GM15510 (cell line): ENCODE results near the gene TSPYL2.

Experiments
- POLR2A ChIP-seq: IDR thresholded peaks from 3 replicates; pipeline ENCODE4 v1.6.1; 2011; ENCODE audit warnings: borderline replicate concordance; ENCODE audit not compliant: insufficient read length; ENCODE audit errors: extremely low read depth

Gene TSPYL2

GRCh38 chrX:53081925-53082772 is at the start of gene TSPYL2:
Gene TSPYL2, plus strand, starts transcription at chrX:53082367. Its CDS starts 132 bp downstream, at chrX:53082499.
- TF ChIP-seq POLR2A: peak; percentile 96

GRCh38 chrX:53036149-53036548 is 46.0 kb upstream of the TSPYL2 start:
- no peak for TF ChIP-seq POLR2A

GRCh38 chrX:53039236-53039635 is 42.9 kb upstream of the TSPYL2 start:
- TF ChIP-seq POLR2A: no peak

GRCh38 chrX:53044995-53045394 is 37.2 kb upstream of the TSPYL2 start:
- no peak for TF ChIP-seq POLR2A

GRCh38 chrX:53047228-53047627 is 34.9 kb upstream of the TSPYL2 start:
- TF ChIP-seq POLR2A: no peak

GRCh38 chrX:53048169-53049126 is 33.7 kb upstream of the TSPYL2 start, which contains the start of gene GPR173:
Gene GPR173, plus strand, starts transcription at chrX:53048789. Its CDS starts 27,833 bp downstream, at chrX:53076622.
- TF ChIP-seq POLR2A: no peak

- TF ChIP-seq POLR2A: no peak
Measured at GRCh38 chrX:53049127-53049517, 33.0 kb upstream of the TSPYL2 start.

GRCh38 chrX:53050841-53051240 is 31.3 kb upstream of the TSPYL2 start:
- TF ChIP-seq POLR2A: no peak

GRCh38 chrX:53055244-53055849 is 26.8 kb upstream of the TSPYL2 start:
- TF ChIP-seq POLR2A: no peak

- TF ChIP-seq POLR2A: no peak
Measured at GRCh38 chrX:53056292-53056691, 25.9 kb upstream of the TSPYL2 start.

- TF ChIP-seq POLR2A: no peak
Measured at GRCh38 chrX:53065104-53065503, 17.1 kb upstream of the TSPYL2 start.

- no peak for TF ChIP-seq POLR2A
Measured at GRCh38 chrX:53071064-53071463, 11.1 kb upstream of the TSPYL2 start.

GRCh38 chrX:53071604-53072417 is 10.4 kb upstream of the TSPYL2 start:
- TF ChIP-seq POLR2A: no peak
